ENCODE results near the gene HOXB8. TPM values are rescaled to one million over a fixed set of nuclear protein-coding genes. Genes with fewer than 3 reads are reported as not detected.
A peak's percentile ranks its signal among the peaks of the same experiment; 100 is the strongest.

The HOXB8 gene
- polyA plus RNA-seq, 6 donors from 2014 or later, result not detected

- no peak for DNase-seq
- Mint-ChIP-seq H3K4me3 (peak overlapping the region in 3 of 8 donors; percentile 75 to 91 (median 88)), H3K9me3 (peaks cover 0 to 4% (median 0%) of the 10 kb centered on the region in 7 donors), H3K27me3 (peaks cover 76 to 100% (median 97%) of the 10 kb centered on the region in 3 donors), H3K4me1 (peaks cover 45 to 64% (median 47%) of the 10 kb centered on the region in 3 donors), H3K36me3 (peaks cover 0 to 2% of the 10 kb centered on the region in 2 donors), H3K27ac (peak overlapping the region in 1 of 6 donors; percentile 45)
- no peak for ATAC-seq (ENCODE audit: low read depth in 2 of 2)
These were observed 31.3 kb downstream of the HOXB8 start for GRCh38 chr17:48583708-48584222.

GRCh38 chr17:48582750-48583069 lies 32.4 kb downstream of the HOXB8 start:
- Mint-ChIP-seq H3K36me3 (peaks cover 0 to 8% of the 10 kb centered on the region in 2 donors), H3K4me3 (peak overlapping the region; percentile 68 to 91 (median 81)), H3K4me1 (peaks cover 51 to 67% (median 52%) of the 10 kb centered on the region in 3 donors), H3K27ac (peak overlapping the region in 2 of 6 donors; percentile 16 to 81), H3K9me3 (peaks cover 0 to 5% (median 0%) of the 10 kb centered on the region in 7 donors), H3K27me3 (peaks cover 68 to 94% (median 92%) of the 10 kb centered on the region in 3 donors)
- ATAC-seq (ENCODE audit: low read depth in 2 of 2) (no peak), DNase-seq (no peak)

- no peak for DNase-seq
- H3K36me3 Mint-ChIP-seq, result peaks cover 0 to 8% of the 10 kb centered on the region in 2 donors
These were observed 35.1 kb downstream of the HOXB8 start for GRCh38 chr17:48579760-48580554.

GRCh38 chr17:48579471-48579759 lies 35.7 kb downstream of the HOXB8 start:
- DNase-seq, result no peak
- Mint-ChIP-seq H3K4me3 (peak overlapping the region in 6 of 8 donors; percentile 29 to 94 (median 90)), H3K27ac (peak overlapping the region in 2 of 6 donors; percentile 31 to 94), H3K9me3 (peaks cover 0 to 5% (median 0%) of the 10 kb centered on the region in 7 donors), H3K27me3 (peaks cover 55 to 87% (median 78%) of the 10 kb centered on the region in 3 donors), H3K4me1 (peaks cover 43 to 60% (median 47%) of the 10 kb centered on the region in 3 donors), H3K36me3 (peaks cover 0 to 8% of the 10 kb centered on the region in 2 donors)
- no peak for ATAC-seq (ENCODE audit: low read depth in 2 of 2)

More at GRCh38 chr17:48579760-48580554, 35.1 kb downstream of the HOXB8 start:
- Mint-ChIP-seq H3K27me3 (peaks cover 50 to 87% (median 81%) of the 10 kb centered on the region in 3 donors), H3K27ac (peak overlapping the region in 3 of 6 donors; percentile 10 to 93 (median 92)), H3K4me1 (peaks cover 45 to 64% (median 50%) of the 10 kb centered on the region in 3 donors), H3K9me3 (peaks cover 0 to 5% (median 0%) of the 10 kb centered on the region in 7 donors), H3K4me3 (peak overlapping the region in 7 of 8 donors; percentile 20 to 94 (median 82))
- no peak for ATAC-seq (ENCODE audit: low read depth in 2 of 2)

GRCh38 chr17:48578616-48579470 lies 36.2 kb downstream of the HOXB8 start:
- no peak for DNase-seq
- H3K27me3 Mint-ChIP-seq, result peaks cover 54 to 86% (median 78%) of the 10 kb centered on the region in 3 donors
- peak overlapping the region in 4 of 6 donors; percentile 54 to 94 (median 78) for H3K27ac Mint-ChIP-seq
- H3K36me3 Mint-ChIP-seq, result peaks cover 0 to 8% of the 10 kb centered on the region in 2 donors
- ATAC-seq (ENCODE audit: low read depth in 2 of 2), result peak; percentile 35 to 45
- H3K4me1 Mint-ChIP-seq, result peaks cover 43 to 60% (median 47%) of the 10 kb centered on the region in 3 donors
- peak overlapping the region; percentile 71 to 94 (median 91) for H3K4me3 Mint-ChIP-seq
- H3K9me3 Mint-ChIP-seq, result peaks cover 0 to 5% (median 0%) of the 10 kb centered on the region in 7 donors

GRCh38 chr17:48577946-48578615 lies 37.0 kb downstream of the HOXB8 start, which contains the start of gene HOXB4:
HOXB4 (minus strand) TSS chr17:48578350; CDS start chr17:48578319, 31 bp downstream.
- peak; percentile 61 for DNase-seq
- H3K27ac Mint-ChIP-seq, result peak within 1 kb of the TSS; percentile 29 to 94 (median 65)
- peak within 1 kb of the TSS; percentile 71 to 94 (median 91) for H3K4me3 Mint-ChIP-seq
- peak; percentile 55 to 60 for ATAC-seq (ENCODE audit: low read depth in 2 of 2)
- peaks cover 40 to 58% (median 53%) of the 10 kb centered on the region in 3 donors for H3K4me1 Mint-ChIP-seq
- peaks cover 55 to 86% (median 77%) of the 10 kb centered on the region in 3 donors for H3K27me3 Mint-ChIP-seq
- peaks cover 0 to 8% of the 10 kb centered on the region in 2 donors for H3K36me3 Mint-ChIP-seq
- peaks cover 0 to 5% (median 0%) of the 10 kb centered on the region in 7 donors for H3K9me3 Mint-ChIP-seq

- peaks cover 0 to 8% of the 10 kb centered on the region in 2 donors for H3K36me3 Mint-ChIP-seq
- ATAC-seq (ENCODE audit: low read depth in 2 of 2) (peak in 1 of 2 donors; percentile 7), DNase-seq (no peak)
- peaks cover 52 to 86% (median 75%) of the 10 kb centered on the region in 3 donors for H3K27me3 Mint-ChIP-seq
- peak overlapping the region in 2 of 6 donors; percentile 30 to 68 for H3K27ac Mint-ChIP-seq
- peak overlapping the region; percentile 62 to 91 (median 86) for H3K4me3 Mint-ChIP-seq
- peaks cover 35 to 53% (median 52%) of the 10 kb centered on the region in 3 donors for H3K4me1 Mint-ChIP-seq
- H3K9me3 Mint-ChIP-seq, result peaks cover 0 to 5% (median 0%) of the 10 kb centered on the region in 7 donors
These were observed 37.7 kb downstream of the HOXB8 start for GRCh38 chr17:48577330-48577945.

GRCh38 chr17:48576479-48577309 lies 38.4 kb downstream of the HOXB8 start:
- Mint-ChIP-seq H3K9me3 (peaks cover 0 to 5% (median 0%) of the 10 kb centered on the region in 7 donors), H3K27me3 (peaks cover 53 to 86% (median 77%) of the 10 kb centered on the region in 3 donors), H3K27ac (peak overlapping the region in 4 of 6 donors; percentile 42 to 89 (median 50)), H3K4me1 (peaks cover 35 to 52% (median 48%) of the 10 kb centered on the region in 3 donors), H3K36me3 (peaks cover 0 to 8% of the 10 kb centered on the region in 2 donors), H3K4me3 (peak overlapping the region; percentile 69 to 91 (median 86))
- ATAC-seq (ENCODE audit: low read depth in 2 of 2), result no peak
- no peak for DNase-seq

- DNase-seq (no peak), ATAC-seq (ENCODE audit: low read depth in 2 of 2) (peak; percentile 40 to 41)
- Mint-ChIP-seq H3K4me1 (peaks cover 35 to 46% (median 40%) of the 10 kb centered on the region in 3 donors), H3K9me3 (peaks cover 0 to 5% (median 0%) of the 10 kb centered on the region in 7 donors), H3K27ac (peak overlapping the region in 3 of 6 donors; percentile 44 to 62 (median 57)), H3K36me3 (peaks cover 0 to 8% of the 10 kb centered on the region in 2 donors), H3K4me3 (peak overlapping the region in 7 of 8 donors; percentile 29 to 87 (median 68)), H3K27me3 (peaks cover 50 to 81% (median 77%) of the 10 kb centered on the region in 3 donors)
These were observed 39.2 kb downstream of the HOXB8 start for GRCh38 chr17:48575673-48576478.

GRCh38 chr17:48575066-48575582 lies 40.0 kb downstream of the HOXB8 start:
- Mint-ChIP-seq H3K4me3 (peak overlapping the region in 1 of 8 donors; percentile 54), H3K9me3 (peaks cover 0 to 5% (median 0%) of the 10 kb centered on the region in 7 donors), H3K27ac (no peak overlapping the region), H3K27me3 (peaks cover 43 to 73% (median 69%) of the 10 kb centered on the region in 3 donors), H3K36me3 (peaks cover 0 to 8% of the 10 kb centered on the region in 2 donors), H3K4me1 (peaks cover 28 to 39% (median 35%) of the 10 kb centered on the region in 3 donors)
- no peak for ATAC-seq (ENCODE audit: low read depth in 2 of 2)
- DNase-seq, result no peak

Data from naive B cell (primary cell).